IMR-90 (cell line): ENCODE data around the gene PAX8. TPM values are rescaled to one million over a fixed set of nuclear protein-coding genes. Genes with fewer than 3 reads are reported as not detected.
A peak's percentile ranks its signal among the peaks of the same experiment; 100 is the strongest.
"Not testable (repeated sequence)": the region's sequence is repeated elsewhere in the genome, so short reads cannot be mapped to it uniquely, and the experiment has no call there.

Experiments
- ATAC-seq: fragments of 200-7000 bp; cut with Tn5 transposase; 2 replicates; pipeline ENCODE4 v1.9.1; 2020; ENCODE audit warnings: low read depth, mild to moderate bottlenecking, moderate library complexity
- BruUV-seq: library from RNA; stranded (reverse); fragments of 400-500 nt; replicated peaks from 2 replicates; lab custom pipeline; 2021; lab: Mats Ljungman, UMichigan
- CTCF ChIA-PET: fragments of 300-600 bp; formaldehyde crosslinking; extraction: SDS; loops from one replicate; lab custom pipeline; 2021; ENCODE audit warnings: antibody characterized with exemption; lab: Yijun Ruan, JAX
- POLR2A ChIA-PET: fragments of 300-600 bp; sonication (Branson Sonifier 250); formaldehyde crosslinking; loops from one replicate; lab custom pipeline; 2022; ENCODE audit warnings: antibody characterized with exemption; ENCODE audit not compliant: unreplicated experiment; lab: Charles Lee
- DNase-seq: peaks from one replicate; pipeline ENCODE4 v3.0.0; 2013
- H2AFZ ChIP-seq: replicated peaks from 2 replicates; pipeline ENCODE3; 2013; ENCODE audit warnings: low read length, mild to moderate bottlenecking; ENCODE audit not compliant: poor library complexity
- H2AK5ac ChIP-seq: 2 replicates; pipeline ENCODE4 v1.6.1; 2013; ENCODE audit warnings: low read depth, low read length, inconsistent platforms
- H2AK9ac ChIP-seq: replicated peaks from 2 replicates; pipeline ENCODE3; 2013; ENCODE audit warnings: mild to moderate bottlenecking, low read depth, low read length, moderate library complexity; ENCODE audit not compliant: poor library complexity
- H2BK120ac ChIP-seq: 2 replicates; pipeline ENCODE4 v1.6.1; 2013; ENCODE audit warnings: low read depth, low read length, inconsistent platforms
- H2BK15ac ChIP-seq: 3 replicates; pipeline ENCODE4 v1.6.1; 2013; ENCODE audit warnings: low read depth, low read length, inconsistent platforms
- H2BK20ac ChIP-seq: 2 replicates; pipeline ENCODE4 v1.6.1; 2013; ENCODE audit warnings: low read depth, mild to moderate bottlenecking, inconsistent platforms, low read length, moderate library complexity
- H2BK5ac ChIP-seq: 2 replicates; pipeline ENCODE4 v1.6.1; 2013; ENCODE audit warnings: mild to moderate bottlenecking, low read depth, low read length, inconsistent platforms; ENCODE audit not compliant: poor library complexity, severe bottlenecking
- H3K14ac ChIP-seq: replicated peaks from 2 replicates; pipeline ENCODE4 v1.6.1; 2013; ENCODE audit warnings: low read depth, low read length, inconsistent platforms
- H3K18ac ChIP-seq: 2 replicates; pipeline ENCODE4 v1.6.1; 2013; ENCODE audit warnings: low read depth, low read length, control low read depth
- H3K23ac ChIP-seq: 2 replicates; pipeline ENCODE4 v1.6.1; 2013; ENCODE audit warnings: low read depth, low read length, inconsistent platforms
- H3K27ac ChIP-seq: 2 replicates; pipeline ENCODE4 v1.5.1; 2013; ENCODE audit warnings: mild to moderate bottlenecking, control low read depth, low read length; ENCODE audit not compliant: insufficient read depth
- H3K27me3 ChIP-seq: 2 replicates; pipeline ENCODE4 v1.6.1; 2013; ENCODE audit warnings: low read length; ENCODE audit not compliant: control insufficient read depth, insufficient read depth
- H3K36me3 ChIP-seq: 2 replicates; pipeline ENCODE4 v1.6.1; 2013; ENCODE audit warnings: low read length, mixed read lengths; ENCODE audit not compliant: control insufficient read depth, insufficient read depth
- H3K4ac ChIP-seq: 2 replicates; pipeline ENCODE4 v1.6.1; 2013; ENCODE audit warnings: low read depth, low read length, inconsistent platforms
- H3K4me1 ChIP-seq: 2 replicates; pipeline ENCODE4 v1.6.1; 2013; ENCODE audit warnings: low read length, mixed read lengths; ENCODE audit not compliant: control insufficient read depth, insufficient read depth
- H3K4me2 ChIP-seq: 2 replicates; pipeline ENCODE4 v1.6.1; 2013; ENCODE audit warnings: low read depth, mild to moderate bottlenecking, control low read depth, low read length, moderate library complexity
- H3K4me3 ChIP-seq: 2 replicates; pipeline ENCODE4 v1.5.1; 2013; ENCODE audit warnings: low read depth, mild to moderate bottlenecking, control low read depth, low read length, moderate library complexity; ENCODE audit not compliant: insufficient read depth
- H3K56ac ChIP-seq: 2 replicates; pipeline ENCODE4 v1.6.1; 2013; ENCODE audit warnings: low read length, inconsistent platforms; ENCODE audit not compliant: insufficient read depth; ENCODE audit errors: extremely low read depth
- H3K79me1 ChIP-seq, 2 experiments: 2 replicates each; pipeline ENCODE4 v1.6.1; 2013; ENCODE audit warnings: low read length in 2 of 2, inconsistent platforms in 1 of 2, low read depth in 1 of 2
- H3K9ac ChIP-seq: 2 replicates; pipeline ENCODE4 v1.6.1; 2013; ENCODE audit warnings: low read depth, low read length, control low read depth
- H3K9me1 ChIP-seq: 2 replicates; pipeline ENCODE4 v1.6.1; 2013; ENCODE audit warnings: low read length, inconsistent platforms; ENCODE audit not compliant: insufficient read depth
- H3K9me3 ChIP-seq: 2 replicates; pipeline ENCODE4 v1.6.1; 2013; ENCODE audit warnings: low read length; ENCODE audit not compliant: control insufficient read depth, insufficient read depth
- H4K20me1 ChIP-seq: 2 replicates; pipeline ENCODE4 v1.6.1; 2013; ENCODE audit warnings: low read length, inconsistent platforms; ENCODE audit not compliant: insufficient read depth
- H4K5ac ChIP-seq: 2 replicates; pipeline ENCODE4 v1.6.1; 2013; ENCODE audit warnings: mild to moderate bottlenecking, low read depth, low read length, control low read depth
- H4K8ac ChIP-seq, 2 experiments: 2 replicates each; pipeline ENCODE4 v1.6.1; 2013; ENCODE audit warnings: low read depth in 2 of 2, low read length in 2 of 2, control low read depth in 1 of 2, inconsistent platforms in 1 of 2
- H4K91ac ChIP-seq: 2 replicates; pipeline ENCODE4 v1.6.1; 2013; ENCODE audit warnings: low read depth, low read length, inconsistent platforms; ENCODE audit not compliant: insufficient read depth
- WGBS, 2 experiments: methylation state at CpG; one replicate each; pipeline versions ENCODE4 v1.1.5 to v1.1.7; 2013; ENCODE audit warnings: missing lambda C conversion rate in 2 of 2; ENCODE audit not compliant: insufficient read length in 1 of 2; ENCODE audit errors: extremely low coverage in 2 of 2; 5-methylcytosine and 5-hydroxymethylcytosine counted together
- dilution Hi-C: fragments of 300-500 bp; cut with HindIII; formaldehyde crosslinking; loops from one replicate; pipeline ENCODE4 v1.14.3; 2018; ENCODE audit warnings: low sequenced_read_pairs; ENCODE audit not compliant: unreplicated experiment
- in situ Hi-C: fragments of 300-500 bp; cut with MboI; formaldehyde crosslinking; loops from 3 replicates; pipeline ENCODE4 v1.14.3; 2019; ENCODE audit warnings: low sequenced_read_pairs, inconsistent platforms, mixed read lengths
- intact Hi-C: fragments of 100-400 bp; cut with micrococcal nuclease; formaldehyde crosslinking; loops from 2 replicates; pipeline ENCODE4 v1.10.0; 2022
- polyA plus RNA-seq, 3 experiments: library from polyadenylated mRNA; depleted of rRNA; stranded (reverse); fragments of >200 nt; gene quantifications; 2 replicates each; pipeline ENCODE4 v1.2.3, GENCODE V29; 2012; ENCODE audit warnings: low replicate concordance in 1 of 3
- total RNA-seq: library from RNA; depleted of rRNA; stranded (reverse); fragments of >200 nt; gene quantifications from 2 replicates; pipeline ENCODE4 v1.2.3, GENCODE V29; 2012

Gene PAX8
- total and polyA plus RNA-seq, 2 of the 4 experiments (the other 2 are of a cell fraction) = 0.18 to 1.5 TPM

- H2BK120ac ChIP-seq, H2BK20ac ChIP-seq, H3K23ac ChIP-seq, dilution Hi-C loops, H2AK5ac ChIP-seq, H4K91ac ChIP-seq, H2BK5ac ChIP-seq, in situ Hi-C loops, H4K20me1 ChIP-seq, H3K4me1 ChIP-seq, DNase-seq, H3K9me3 ChIP-seq, H3K36me3 ChIP-seq, H2AK9ac ChIP-seq, CTCF ChIA-PET, H3K9me1 ChIP-seq, BruUV-seq, H2BK15ac ChIP-seq, H4K5ac ChIP-seq, H3K14ac ChIP-seq, H3K56ac ChIP-seq, intact Hi-C loops, H3K79me1 ChIP-seq, H3K4ac ChIP-seq: not testable (repeated sequence)
- ATAC-seq = peak; percentile 42
- H3K27me3 ChIP-seq = peaks cover 15% of the 10 kb centered on the region
- H4K8ac ChIP-seq = peak overlapping the region; percentile 63 to 93; a peak in 3 of 4 replicates
- peak overlapping the region; percentile 50 for H3K4me3 ChIP-seq
- H3K9ac ChIP-seq = peak overlapping the region; percentile 62
- POLR2A ChIA-PET = interaction anchor here (0.5 kb wide), 1 partner anchor 55 kb away, joined by 3 read pairs; no protein-coding TSS in a partner anchor
- H3K18ac ChIP-seq = 0 out of 2 replicates have a peak overlapping the region, but pooled peaks have one; percentile 56
- peak overlapping the region; percentile 45 for H3K27ac ChIP-seq
- peak overlapping the region; percentile 76 for H2AFZ ChIP-seq
- H3K4me2 ChIP-seq = peak overlapping the region; percentile 75
- no CpG with 5 or more reads among the region's 14 CpGs for WGBS, 2 experiments
Observed at GRCh38 chr2:113325161-113325731, 46.5 kb upstream of the PAX8 start.
